ENCODE results near the gene SPRR2F.
A peak's percentile ranks its signal among the peaks of the same experiment; 100 is the strongest.
"Not testable (repeated sequence)": the region's sequence is repeated elsewhere in the genome, so short reads cannot be mapped to it uniquely, and the experiment has no call there.

The SPRR2F gene, protein sequence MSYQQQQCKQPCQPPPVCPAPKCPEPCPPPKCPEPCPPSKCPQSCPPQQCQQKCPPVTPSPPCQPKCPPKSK

DNA sequence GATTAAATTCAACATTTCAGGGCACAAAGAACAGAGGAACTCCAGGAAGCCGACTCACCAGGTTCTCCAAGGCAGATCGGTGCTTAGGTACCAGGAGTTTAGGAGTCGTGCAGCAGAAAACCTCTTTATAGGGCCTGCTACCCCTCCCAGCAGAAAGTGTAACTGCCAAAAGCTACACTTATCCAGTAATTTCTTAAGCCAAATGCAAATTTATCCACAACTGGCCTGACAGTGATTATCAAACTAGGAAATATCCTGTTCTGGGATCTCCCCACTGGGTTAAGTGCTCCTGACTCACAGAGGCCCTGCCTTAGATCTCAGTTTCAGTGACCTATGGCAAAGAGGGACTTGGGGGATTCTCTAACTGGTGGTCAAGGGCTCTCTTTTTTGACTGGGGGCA, at the start of gene SPRR2F:
Gene SPRR2F (minus strand): TSS at position 101 of the 400 bp plus-strand sequence. CDS start 783 bp downstream, outside the sequence.
- no peak for DNase-seq (ENCODE audit: low read depth)

GRCh38 chr1:153155541-153155940, 42.2 kb upstream of the SPRR2F start:
- DNase-seq (ENCODE audit: low read depth), result no peak

- no peak for DNase-seq (ENCODE audit: low read depth)
Measured at GRCh38 chr1:153152481-153152880, 39.2 kb upstream of the SPRR2F start.

- no peak for DNase-seq (ENCODE audit: low read depth)
Measured at GRCh38 chr1:153150846-153151245, 37.5 kb upstream of the SPRR2F start, which contains the start of gene SPRR2G. Gene SPRR2G, minus strand, starts transcription at chr1:153150890. Its CDS starts 780 bp downstream, at chr1:153150110.

- no peak for DNase-seq (ENCODE audit: low read depth)
Measured at GRCh38 chr1:153141377-153141776, 28.1 kb upstream of the SPRR2F start.

GRCh38 chr1:153140484-153140883, 27.2 kb upstream of the SPRR2F start:
- DNase-seq (ENCODE audit: low read depth), result no peak

DNA sequence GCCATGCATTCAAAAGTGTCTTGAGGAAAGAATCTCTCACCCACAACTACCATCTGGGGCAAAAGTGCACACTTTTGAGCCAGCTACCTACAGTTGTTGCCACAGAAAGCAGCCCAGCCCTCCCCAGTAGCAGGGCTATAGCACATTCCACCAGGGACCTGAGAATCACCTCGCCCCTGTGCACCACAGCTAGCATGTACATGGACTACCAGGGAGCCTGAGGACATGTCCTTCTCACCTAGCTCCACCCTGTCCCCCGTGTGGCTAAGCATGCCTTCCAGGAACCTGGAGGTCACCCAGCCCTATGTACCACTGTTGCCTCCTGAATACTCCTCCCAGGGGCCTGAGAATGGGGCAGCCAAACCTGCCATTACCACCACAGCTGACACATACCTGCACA, 20.4 kb upstream of the SPRR2F start:
- no peak for DNase-seq (ENCODE audit: low read depth)

- DNase-seq (ENCODE audit: low read depth), result no peak
Measured at GRCh38 chr1:153133267-153133666, 20.0 kb upstream of the SPRR2F start.

DNA sequence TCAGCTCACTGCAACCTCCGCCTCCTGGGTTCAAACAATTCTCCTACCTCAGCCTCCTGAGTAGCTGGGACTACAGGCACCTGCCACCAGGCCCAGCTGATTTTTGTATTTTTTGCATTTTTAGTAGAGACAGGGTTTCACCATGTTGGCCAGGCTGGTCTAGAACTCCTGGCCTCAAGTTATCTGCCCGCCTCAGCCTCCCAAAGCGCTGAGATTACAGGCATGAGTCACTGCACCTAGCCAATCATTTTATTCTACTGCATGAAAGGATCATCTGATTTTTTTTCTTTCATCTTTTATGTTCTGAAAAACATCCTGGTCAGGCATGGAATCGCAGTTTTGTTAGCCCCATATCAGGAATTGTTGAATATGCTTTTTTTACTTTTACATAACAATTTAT, 15.4 kb upstream of the SPRR2F start:
- not testable (repeated sequence) for DNase-seq (ENCODE audit: low read depth)

- no peak for DNase-seq (ENCODE audit: low read depth)
Measured at GRCh38 chr1:153127296-153127695, 14.0 kb upstream of the SPRR2F start.

DNA sequence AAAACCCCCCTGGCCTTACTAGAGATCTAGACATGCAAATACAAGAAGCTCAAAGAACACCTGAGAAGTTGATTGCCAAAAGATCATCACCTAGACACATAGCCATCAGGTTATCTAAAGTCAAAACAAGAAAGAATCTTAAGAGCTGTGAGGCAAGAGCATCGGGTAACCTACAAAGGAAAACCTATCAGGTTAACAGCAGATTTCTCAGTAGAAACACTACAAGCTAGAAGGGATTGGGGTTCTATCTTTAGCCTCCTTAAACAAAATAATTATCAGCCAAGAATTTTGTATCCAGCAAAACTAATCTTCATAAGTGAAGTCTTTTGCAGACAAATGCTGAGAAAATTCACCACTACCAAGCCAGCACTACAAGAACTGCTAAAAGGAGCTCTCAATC, 12.2 kb upstream of the SPRR2F start:
- DNase-seq (ENCODE audit: low read depth), result no peak

DNA sequence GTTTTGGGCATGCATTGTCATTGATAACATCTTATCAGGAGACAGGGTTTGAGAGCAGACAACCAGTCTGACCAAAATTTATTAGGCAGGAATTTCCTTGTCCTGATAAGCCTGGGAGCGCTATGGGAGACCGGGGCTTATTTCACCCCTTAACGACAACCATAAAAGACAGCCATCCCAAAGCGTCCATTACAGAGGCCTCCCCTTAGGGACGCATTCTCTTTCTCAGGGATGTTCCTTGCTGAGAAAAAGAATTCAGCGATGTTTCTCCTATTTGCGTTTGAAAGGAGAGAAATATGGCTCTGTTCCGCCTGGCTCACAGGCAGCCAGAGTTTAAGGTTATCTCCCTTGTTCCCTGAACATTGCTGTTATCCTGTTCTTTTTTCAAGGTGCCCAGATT, 10.5 kb upstream of the SPRR2F start:
- DNase-seq (ENCODE audit: low read depth), result not testable (repeated sequence)

DNA sequence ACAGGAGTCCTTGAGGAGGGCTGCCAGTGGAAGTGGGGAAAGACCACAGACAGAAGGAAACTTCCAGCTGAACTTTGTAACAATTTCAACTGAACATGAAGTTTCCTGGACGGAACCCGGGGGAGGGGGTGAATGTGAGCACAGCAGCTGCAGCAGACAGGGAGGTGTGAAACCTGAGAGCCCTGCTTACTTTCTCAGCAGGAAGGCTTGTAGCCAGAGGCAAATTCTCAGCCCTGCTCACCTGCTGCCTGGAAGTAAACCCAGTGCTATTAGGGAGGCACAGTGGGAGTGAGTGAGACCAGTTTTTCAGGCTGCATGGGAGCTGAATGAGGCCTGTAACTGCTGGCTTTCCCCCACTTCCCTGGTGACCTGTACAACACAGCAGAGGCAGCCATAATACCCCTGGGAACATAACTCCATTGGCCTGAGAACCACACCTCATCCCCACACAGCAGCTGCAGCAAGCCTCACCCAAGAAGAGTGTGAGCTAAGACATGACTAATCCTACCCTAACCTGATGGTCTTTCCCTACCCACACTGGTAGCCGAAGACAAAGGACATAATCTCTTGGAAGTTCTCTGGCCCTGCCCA, 9.6 kb upstream of the SPRR2F start:
- DNase-seq (ENCODE audit: low read depth), result no peak

- no peak for DNase-seq (ENCODE audit: low read depth)
Measured at GRCh38 chr1:153120945-153121344, 7.6 kb upstream of the SPRR2F start.

DNA sequence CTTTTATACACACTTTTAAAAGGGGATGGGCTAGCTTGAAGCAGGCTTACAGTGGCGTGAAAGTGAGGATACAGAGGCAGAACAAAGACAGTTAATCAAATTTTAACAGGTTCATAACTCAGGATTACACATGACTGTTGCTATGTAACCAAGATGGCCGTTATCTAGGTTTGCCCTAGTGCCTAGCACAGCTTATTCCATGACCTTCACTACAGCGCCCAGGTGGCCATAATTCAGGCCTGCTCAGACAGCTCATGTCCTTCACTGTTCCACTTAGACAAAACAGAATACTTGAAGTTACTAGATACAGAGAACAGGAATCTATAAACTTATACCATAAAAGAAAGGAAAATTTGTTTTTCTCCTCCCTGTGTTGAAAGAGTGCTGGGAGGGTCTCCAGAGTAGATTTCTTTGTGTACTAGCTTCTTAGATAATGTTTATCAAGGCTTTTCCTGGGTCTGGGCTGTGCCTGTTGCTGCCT, 6.2 kb upstream of the SPRR2F start:
- DNase-seq (ENCODE audit: low read depth), result no peak

- DNase-seq (ENCODE audit: low read depth), result not testable (repeated sequence)
Measured at GRCh38 chr1:153115264-153115663, 1.9 kb upstream of the SPRR2F start.

GRCh38 chr1:153112454-153112853, 862 bp downstream of the SPRR2F start:
- not testable (repeated sequence) for DNase-seq (ENCODE audit: low read depth)

DNA sequence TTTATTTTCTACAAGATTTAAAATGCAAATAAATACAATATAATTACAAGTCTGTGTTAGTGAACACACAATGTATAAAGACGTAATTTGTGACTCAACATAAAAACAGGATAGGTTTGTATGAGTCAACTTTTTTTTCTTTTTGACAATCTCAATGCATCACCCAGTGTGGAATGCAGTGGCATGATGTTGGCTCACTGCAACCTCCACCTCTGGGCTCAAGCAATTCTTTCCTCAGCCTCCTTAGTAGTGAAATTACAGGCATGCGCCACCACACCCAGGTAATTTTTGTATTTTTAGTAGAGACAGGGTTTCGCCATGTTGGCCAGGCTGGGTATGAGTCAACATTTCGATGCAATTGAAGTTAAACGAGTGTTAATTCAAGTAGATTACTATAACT, 13.1 kb downstream of the SPRR2F start:
- DNase-seq (ENCODE audit: low read depth), result peak; percentile 82

- DNase-seq (ENCODE audit: low read depth), result no peak
Measured at GRCh38 chr1:153099461-153100045, 13.8 kb downstream of the SPRR2F start.

GRCh38 chr1:153095764-153096163, 17.6 kb downstream of the SPRR2F start:
- no peak for DNase-seq (ENCODE audit: low read depth)

DNA sequence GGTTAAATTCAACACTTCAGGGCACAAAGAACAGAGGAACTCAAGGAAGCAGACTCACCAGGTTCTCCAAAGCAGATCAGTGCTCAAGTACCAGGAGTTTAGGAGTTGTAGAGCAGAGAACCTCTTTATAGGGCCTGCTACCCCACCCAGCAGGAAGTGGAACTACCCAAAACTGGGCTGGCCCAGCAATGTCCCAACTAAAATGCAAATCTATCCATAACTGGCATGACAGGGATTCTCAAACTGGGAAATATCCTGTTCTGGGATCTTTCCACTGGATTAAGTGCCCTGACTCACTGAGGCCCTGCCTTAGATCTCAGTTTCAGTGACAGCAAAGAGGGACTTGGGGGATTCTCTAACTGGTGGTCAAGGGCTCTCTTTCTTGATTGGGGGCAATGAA, 18.9 kb downstream of the SPRR2F start, which contains the start of gene SPRR2E:
Gene SPRR2E (minus strand): TSS at position 101 of the 400 bp plus-strand sequence. CDS start 775 bp downstream, outside the sequence.
- no peak for DNase-seq (ENCODE audit: low read depth)

- DNase-seq (ENCODE audit: low read depth), result no peak
Measured at GRCh38 chr1:153087652-153088051, 25.7 kb downstream of the SPRR2F start.

- no peak for DNase-seq (ENCODE audit: low read depth)
Measured at GRCh38 chr1:153081736-153082135, 31.6 kb downstream of the SPRR2F start.

Data from HS-5 (cell line).